Fibroblast of the conjunctiva (primary cell): ENCODE measurements around the gene SBF2.
A peak's percentile ranks its signal among the peaks of the same experiment; 100 is the strongest.
"Not testable (repeated sequence)": the region's sequence is repeated elsewhere in the genome, so short reads cannot be mapped to it uniquely, and the experiment has no call there.

Experiments
- DNase-seq: peaks from one replicate; pipeline ENCODE4 v3.0.0-alpha.2; 2010; ENCODE audit warnings: low read depth

SBF2 gene

GRCh38 chr11:10012068-10012467 is 282.0 kb downstream of the SBF2 start:
- DNase-seq: no peak

GRCh38 chr11:10005955-10006525 is 288.0 kb downstream of the SBF2 start:
- DNase-seq: no peak

- DNase-seq: no peak
These were observed 289.4 kb downstream of the SBF2 start for GRCh38 chr11:10004526-10005113.

- DNase-seq: no peak
These were observed 291.8 kb downstream of the SBF2 start for GRCh38 chr11:10002221-10002620.

- DNase-seq: no peak
These were observed 301.7 kb downstream of the SBF2 start for GRCh38 chr11:9992306-9992705.

GRCh38 chr11:9990221-9990973 is 303.6 kb downstream of the SBF2 start:
- peak; percentile 29 for DNase-seq

- DNase-seq: not testable (repeated sequence)
These were observed 306.7 kb downstream of the SBF2 start for GRCh38 chr11:9987303-9987702.

- DNase-seq: no peak
These were observed 311.0 kb downstream of the SBF2 start for GRCh38 chr11:9982796-9983579.

- no peak for DNase-seq
These were observed 311.8 kb downstream of the SBF2 start for GRCh38 chr11:9982127-9982795.

GRCh38 chr11:9980931-9981330 is 313.1 kb downstream of the SBF2 start:
- DNase-seq: no peak

GRCh38 chr11:9977554-9977953 is 316.5 kb downstream of the SBF2 start:
- no peak for DNase-seq

- no peak for DNase-seq
These were observed 319.6 kb downstream of the SBF2 start for GRCh38 chr11:9974375-9974774.

GRCh38 chr11:9973921-9974320 is 320.1 kb downstream of the SBF2 start:
- no peak for DNase-seq

GRCh38 chr11:9972989-9973388 is 321.0 kb downstream of the SBF2 start:
- DNase-seq: peak; percentile 75

- no peak for DNase-seq
These were observed 322.1 kb downstream of the SBF2 start for GRCh38 chr11:9971894-9972293.

- no peak for DNase-seq
These were observed 325.0 kb downstream of the SBF2 start for GRCh38 chr11:9969068-9969467.

GRCh38 chr11:9962722-9963121 is 331.3 kb downstream of the SBF2 start:
- no peak for DNase-seq

GRCh38 chr11:9957072-9957471 is 336.9 kb downstream of the SBF2 start:
- no peak for DNase-seq

- DNase-seq: no peak
These were observed 337.5 kb downstream of the SBF2 start for GRCh38 chr11:9956483-9956882.

GRCh38 chr11:9955391-9955790 is 338.6 kb downstream of the SBF2 start:
- DNase-seq: no peak

- peak; percentile 91 for DNase-seq
These were observed 339.9 kb downstream of the SBF2 start for GRCh38 chr11:9953994-9954626.
